ENCODE measurements around the gene ATP8A1. TPM values are rescaled to one million over a fixed set of nuclear protein-coding genes. Genes with fewer than 3 reads are reported as not detected.
A peak's percentile ranks its signal among the peaks of the same experiment; 100 is the strongest.

ATP8A1 gene
- total and polyA plus RNA-seq, 10 donors: 14.4 to 87.0 (median 42.1) TPM

- H3K27me3 ChIP-seq (replicated peaks in 1 of 7): no peaks in the 10 kb centered on the region
- DNase-seq: no peak
- WGBS, 5 donors: 88 to 92% (median 89%) methylated on average over 3 of the region's 3 CpGs
- no peaks in the 10 kb centered on the region for H3K9me3 ChIP-seq
- H3K36me3 ChIP-seq: no peaks in the 10 kb centered on the region
- peak overlapping the region in 3 of 8 donors; percentile 4 to 50 (median 7) for H3K27ac ChIP-seq
- peaks cover 11 to 100% (median 61%) of the 10 kb centered on the region in 6 donors for H3K4me1 ChIP-seq
- TF ChIP-seq POLR2A (IDR thresholded peaks at IDR 0.05): no peak
- no peak for TF ChIP-seq CTCF (IDR thresholded peaks at IDR 0.05 in 8 of 11, conservative IDR thresholded peaks at IDR 0.05 in 3 of 11)
- TF ChIP-seq POLR2AphosphoS5 (IDR thresholded peaks at IDR 0.05): no peak
- no peak overlapping the region for H3K4me3 ChIP-seq
- intact Hi-C loops (cut with DNase I; ENCODE audit: low total_unique reads): no loop called here
Observed at GRCh38 chr4:42636645-42636949, 20.3 kb downstream of the ATP8A1 start.

- Histone ChIP-seq H3K9me3 (no peaks in the 10 kb centered on the region), H3K27ac (peak overlapping the region in 4 of 8 donors; percentile 24 to 48 (median 34)), H3K27me3 (replicated peaks in 1 of 7) (no peaks in the 10 kb centered on the region), H3K36me3 (no peaks in the 10 kb centered on the region), H3K4me1 (peaks cover 3 to 100% (median 50%) of the 10 kb centered on the region in 6 donors), H3K4me3 (no peak overlapping the region)
- no peak for DNase-seq
- intact Hi-C loops (cut with DNase I; ENCODE audit: low total_unique reads): no loop called here
- WGBS, 5 donors: 67 to 80% (median 69%) methylated on average over 5 of the region's 5 CpGs
- TF ChIP-seq CTCF (IDR thresholded peaks at IDR 0.05 in 8 of 11, conservative IDR thresholded peaks at IDR 0.05 in 3 of 11) (no peak), POLR2AphosphoS5 (IDR thresholded peaks at IDR 0.05) (no peak), POLR2A (IDR thresholded peaks at IDR 0.05) (no peak)
Observed at GRCh38 chr4:42633605-42634388, 23.1 kb downstream of the ATP8A1 start.

- 44 to 65% (median 58%) methylated on average over 3 of the region's 3 CpGs for WGBS, 5 donors
- intact Hi-C loops (cut with DNase I; ENCODE audit: low total_unique reads): no loop called here
- DNase-seq: no peak
- H3K4me1 ChIP-seq: peaks cover 9 to 100% (median 50%) of the 10 kb centered on the region in 6 donors
- H3K27me3 ChIP-seq (replicated peaks in 1 of 7): no peaks in the 10 kb centered on the region
- H3K9me3 ChIP-seq: no peaks in the 10 kb centered on the region
- no peaks in the 10 kb centered on the region for H3K36me3 ChIP-seq
- H3K4me3 ChIP-seq: no peak overlapping the region
- no peak for TF ChIP-seq POLR2AphosphoS5 (IDR thresholded peaks at IDR 0.05)
- TF ChIP-seq POLR2A (IDR thresholded peaks at IDR 0.05): no peak
- H3K27ac ChIP-seq: peak overlapping the region in 4 of 8 donors; percentile 20 to 48 (median 34)
Observed at GRCh38 chr4:42632653-42633382, 24.1 kb downstream of the ATP8A1 start.

GRCh38 chr4:42630908-42631307 is 26.0 kb downstream of the ATP8A1 start:
- Histone ChIP-seq H3K27me3 (replicated peaks in 1 of 7) (no peaks in the 10 kb centered on the region), H3K4me3 (no peak overlapping the region), H3K4me1 (peaks cover 16 to 100% (median 52%) of the 10 kb centered on the region in 6 donors), H3K27ac (no peak overlapping the region), H3K9me3 (no peaks in the 10 kb centered on the region), H3K36me3 (no peaks in the 10 kb centered on the region)
- 95 to 98% (median 97%) methylated on average over 1 of the region's 1 CpG for WGBS, 5 donors
- intact Hi-C loops (cut with DNase I; ENCODE audit: low total_unique reads): no loop called here
- no peak for TF ChIP-seq POLR2A (IDR thresholded peaks at IDR 0.05)
- no peak for TF ChIP-seq POLR2AphosphoS5 (IDR thresholded peaks at IDR 0.05)
- TF ChIP-seq CTCF (IDR thresholded peaks at IDR 0.05 in 8 of 11, conservative IDR thresholded peaks at IDR 0.05 in 3 of 11): no peak
- DNase-seq: no peak
